Stomach (tissue), 4 donors: ENCODE data around the gene MPZL1.

ENCODE experiments used
- EP300 ChIP-seq: sonication (generic); formaldehyde crosslinking; IDR thresholded peaks from one replicate; pipeline ENCODE4 v1.6.1; 2017; ENCODE audit warnings: antibody characterized with exemption
- POLR2A ChIP-seq, 4 donors: fragments of 450-650 bp; IDR thresholded peaks; one replicate each; pipeline ENCODE4 v1.6.1; 2016; ENCODE audit warnings: antibody characterized with exemption in 4 of 4, control low read depth in 2 of 4, mild to moderate bottlenecking in 1 of 4, moderate library complexity in 1 of 4
- TF ChIP-seq, protein P1 (sequence below), 7 experiments: fragments of 450-650 bp in 4 of 7; fragments of 200-600 bp in 3 of 7; sonication (generic) in 3 of 7; IDR thresholded peaks; one replicate each; pipeline ENCODE4 v1.5.1; 2016 to 2019; ENCODE audit warnings: antibody characterized with exemption in 7 of 7, control low read depth in 2 of 7, mild to moderate bottlenecking in 1 of 7

DNA sequence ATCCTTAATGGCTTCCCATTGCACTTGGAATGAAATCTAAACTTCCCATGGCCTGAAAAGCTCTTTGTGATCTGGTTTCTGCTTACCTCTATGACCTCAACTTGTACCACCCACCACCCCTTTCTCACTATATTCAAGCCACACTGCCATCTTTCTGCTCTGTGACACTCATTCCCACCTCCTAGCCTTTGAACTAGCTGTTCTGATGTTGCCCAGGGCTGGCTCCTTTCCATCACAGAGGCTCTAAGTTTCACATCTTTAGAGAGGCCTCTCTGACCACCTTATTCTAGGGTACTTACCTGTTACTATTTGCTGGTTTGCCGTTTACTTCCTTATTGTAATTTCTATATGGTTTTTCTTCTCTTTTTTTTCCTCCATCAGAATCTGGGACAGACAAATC is 4.2 kb downstream of the MPZL1 start:
- TF ChIP-seq POLR2A (IDR thresholded peaks at IDR 0.05) (no peak), EP300 (no peak)
- TF ChIP-seq, protein P1, sequence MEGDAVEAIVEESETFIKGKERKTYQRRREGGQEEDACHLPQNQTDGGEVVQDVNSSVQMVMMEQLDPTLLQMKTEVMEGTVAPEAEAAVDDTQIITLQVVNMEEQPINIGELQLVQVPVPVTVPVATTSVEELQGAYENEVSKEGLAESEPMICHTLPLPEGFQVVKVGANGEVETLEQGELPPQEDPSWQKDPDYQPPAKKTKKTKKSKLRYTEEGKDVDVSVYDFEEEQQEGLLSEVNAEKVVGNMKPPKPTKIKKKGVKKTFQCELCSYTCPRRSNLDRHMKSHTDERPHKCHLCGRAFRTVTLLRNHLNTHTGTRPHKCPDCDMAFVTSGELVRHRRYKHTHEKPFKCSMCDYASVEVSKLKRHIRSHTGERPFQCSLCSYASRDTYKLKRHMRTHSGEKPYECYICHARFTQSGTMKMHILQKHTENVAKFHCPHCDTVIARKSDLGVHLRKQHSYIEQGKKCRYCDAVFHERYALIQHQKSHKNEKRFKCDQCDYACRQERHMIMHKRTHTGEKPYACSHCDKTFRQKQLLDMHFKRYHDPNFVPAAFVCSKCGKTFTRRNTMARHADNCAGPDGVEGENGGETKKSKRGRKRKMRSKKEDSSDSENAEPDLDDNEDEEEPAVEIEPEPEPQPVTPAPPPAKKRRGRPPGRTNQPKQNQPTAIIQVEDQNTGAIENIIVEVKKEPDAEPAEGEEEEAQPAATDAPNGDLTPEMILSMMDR (IDR thresholded peaks at IDR 0.05) = no peak
